Lung (tissue), 15 donors: ENCODE results near the gene GOLGA6L4. TPM values are rescaled to one million over a fixed set of nuclear protein-coding genes. Genes with fewer than 3 reads are reported as not detected.
"Not testable (repeated sequence)": the region's sequence is repeated elsewhere in the genome, so short reads cannot be mapped to it uniquely, and the experiment has no call there.

Experiments
- ATAC-seq: fragments of 200-7000 bp; cut with Tn5 transposase; one replicate; pipeline ENCODE4 v1.9.1; 2020; ENCODE audit warnings: moderate number of reproducible peaks; ENCODE audit not compliant: insufficient read depth, low FRiP score
- DNase-seq, 3 donors: peaks; one replicate each; pipeline ENCODE4 v3.0.0-alpha.2; 2013 to 2017
- H3K27ac ChIP-seq, 2 donors: one replicate each; pipeline ENCODE4 v1.5.1; 2013; ENCODE audit warnings: mild to moderate bottlenecking in 2 of 2, moderate library complexity in 2 of 2, control low read depth in 1 of 2, inconsistent platforms in 1 of 2, low read depth in 1 of 2, low read length in 1 of 2
- H3K27me3 ChIP-seq, 3 donors: one replicate each; pipeline ENCODE4 v1.5.1; 2013; ENCODE audit warnings: low read length in 2 of 3; ENCODE audit not compliant: control insufficient read depth in 3 of 3, insufficient read depth in 3 of 3
- H3K36me3 ChIP-seq, 4 donors: one replicate each; pipeline ENCODE4 v1.5.1; 2013; ENCODE audit warnings: low read length in 4 of 4, mild to moderate bottlenecking in 1 of 4, moderate library complexity in 1 of 4; ENCODE audit not compliant: control insufficient read depth in 4 of 4, insufficient read depth in 4 of 4
- H3K4me1 ChIP-seq, 5 donors: one replicate each; pipeline ENCODE4 v1.5.1; 2013; ENCODE audit warnings: low read length in 5 of 5, mild to moderate bottlenecking in 2 of 5, moderate library complexity in 1 of 5; ENCODE audit not compliant: control insufficient read depth in 5 of 5, insufficient read depth in 5 of 5
- H3K4me3 ChIP-seq: one replicate; pipeline ENCODE4 v1.5.1; 2013; ENCODE audit warnings: mild to moderate bottlenecking, control low read depth, moderate library complexity
- H3K9ac ChIP-seq, 2 donors: one replicate each; pipeline ENCODE4 v1.5.1; 2013; ENCODE audit warnings: low read length in 2 of 2, control low read depth in 1 of 2; ENCODE audit not compliant: insufficient read depth in 1 of 2
- H3K9me3 ChIP-seq, 4 donors: one replicate each; pipeline ENCODE4 v1.5.1; 2013; ENCODE audit warnings: low read length in 3 of 4, mild to moderate bottlenecking in 1 of 4, moderate library complexity in 1 of 4; ENCODE audit not compliant: control insufficient read depth in 4 of 4, insufficient read depth in 3 of 4
- WGBS, 2 donors: extraction: QIAGEN DNeasy Blood & Tissue Kit; methylation state at CpG; one replicate each; pipeline ENCODE4 v1.1.7; 2013; 5-methylcytosine and 5-hydroxymethylcytosine counted together
- long read RNA-seq, 5 donors: transcript quantifications; one replicate each; lab custom pipeline, GENCODE V29; 2026
- polyA plus RNA-seq, 2 donors: library from polyadenylated mRNA; stranded (reverse); fragments of 200-250 nt; gene quantifications; one replicate each; pipeline ENCODE4 v1.2.1, GENCODE V29; 2013
- small RNA-seq: library from RNA; depleted of rRNA; stranded (forward); fragments of <200 nt; gene quantifications from one replicate; pipeline ENCODE3, GENCODE V24; 2014; ENCODE audit warnings: low replicate concordance
- total RNA-seq, 2 donors: library from RNA; depleted of rRNA in 1 of 2; stranded (reverse); fragments of >200 nt in 1 of 2; gene quantifications; one replicate each; pipeline ENCODE4 v1.2.1, GENCODE V29; 2014 to 2021
- donor health status: Bipolar disorder and iron deficiency.
- donor health status: healthy.
- donor health status: DM: yes; HTN: yes; CAD: no.

Gene GOLGA6L4
- 1 to 10 TPM; 3.9 to 5.2 TPM for total RNA-seq
- polyA plus RNA-seq, result 1 to 10 TPM in 1 of 2 donors, under 1 TPM in 1; 0.55 to 10.0 TPM
- long read RNA-seq, donor 1, result 0 reads
- long read RNA-seq, donor 2, result 0 reads
- long read RNA-seq, donor 3, result 0 reads
- long read RNA-seq, donor 4, partial matches to known transcripts, result 0 of 1 reads
- long read RNA-seq, donor 4, other reads (novel, unspliced or antisense), result 0 of 1 reads
- long read RNA-seq, donor 5, result 0 reads

GRCh38 chr15:84235573-84235972 is at the start of gene GOLGA6L4:
TSS of gene GOLGA6L4 (plus strand) at chr15:84235773. CDS start at chr15:84235835, 62 bp downstream.
- WGBS, 2 donors, result 94% methylated on average over 10 of the region's 13 CpGs; no CpG with 5 or more reads in 1 of the 2 donors
- not testable (repeated sequence) for H3K4me3 ChIP-seq, ATAC-seq, H3K9ac ChIP-seq, H3K27ac ChIP-seq, H3K4me1 ChIP-seq, DNase-seq, H3K36me3 ChIP-seq, H3K27me3 ChIP-seq, H3K9me3 ChIP-seq

GRCh38 chr15:84192982-84193381 is 42.6 kb upstream of the GOLGA6L4 start:
- ATAC-seq, H3K4me1 ChIP-seq, DNase-seq, H3K27ac ChIP-seq, H3K36me3 ChIP-seq, H3K9ac ChIP-seq, H3K4me3 ChIP-seq, H3K27me3 ChIP-seq, H3K9me3 ChIP-seq: not testable (repeated sequence)
- no CpG with 5 or more reads among the region's 5 CpGs for WGBS, 2 donors

- not testable (repeated sequence) for H3K4me1 ChIP-seq, H3K9ac ChIP-seq, H3K36me3 ChIP-seq, H3K9me3 ChIP-seq, DNase-seq, H3K27me3 ChIP-seq, H3K4me3 ChIP-seq, H3K27ac ChIP-seq
- no CpG with 5 or more reads among the region's 8 CpGs for WGBS, 2 donors
- peak; percentile 84 for ATAC-seq
Observed at GRCh38 chr15:84195603-84196002, 40.0 kb upstream of the GOLGA6L4 start.

GRCh38 chr15:84196530-84197188 is 38.9 kb upstream of the GOLGA6L4 start:
- WGBS, 2 donors, result no CpG with 5 or more reads among the region's 14 CpGs
- H3K4me1 ChIP-seq, result not testable (repeated sequence)

GRCh38 chr15:84199865-84200264 is 35.7 kb upstream of the GOLGA6L4 start:
- not testable (repeated sequence) for H3K36me3 ChIP-seq, H3K27ac ChIP-seq, H3K9ac ChIP-seq, H3K27me3 ChIP-seq, H3K4me1 ChIP-seq, ATAC-seq, H3K9me3 ChIP-seq, H3K4me3 ChIP-seq
- 92% methylated on average over 8 of the region's 16 CpGs; no CpG with 5 or more reads in 1 of the 2 donors for WGBS, 2 donors
- peak in 1 of 3 donors; percentile 9 for DNase-seq

More at GRCh38 chr15:84196530-84197188, 38.9 kb upstream of the GOLGA6L4 start:
- H3K4me3 ChIP-seq, H3K27me3 ChIP-seq, H3K9ac ChIP-seq, ATAC-seq, DNase-seq, H3K27ac ChIP-seq, H3K36me3 ChIP-seq, H3K9me3 ChIP-seq: not testable (repeated sequence)

GRCh38 chr15:84246441-84246840 is 10.9 kb downstream of the GOLGA6L4 start:
- H3K4me1 ChIP-seq, H3K9me3 ChIP-seq, H3K27ac ChIP-seq, H3K36me3 ChIP-seq, H3K4me3 ChIP-seq, ATAC-seq, H3K9ac ChIP-seq, DNase-seq, H3K27me3 ChIP-seq: not testable (repeated sequence)
- WGBS, 2 donors, result 13% methylated on average over 3 of the region's 7 CpGs; no CpG with 5 or more reads in 1 of the 2 donors

Small RNA genes lying within 50 kb of the gene (small RNA-seq; reads per million reads assigned to genes)
- gene RN7SL331P (not detected), gene UBE2Q2P8 (not detected)
